ENCODE measurements around the gene GAK. TPM values are rescaled to one million over a fixed set of nuclear protein-coding genes. Genes with fewer than 3 reads are reported as not detected.

The GAK gene
- total RNA-seq, 1 experiment from 2014 or later, result 92.8 TPM

- DNase-seq (ENCODE audit: low read depth), result no peak
These were observed 24.3 kb downstream of the GAK start for GRCh38 chr4:907691-908425.

GRCh38 chr4:907103-907400, 25.1 kb downstream of the GAK start:
- no peak for DNase-seq (ENCODE audit: low read depth)

- DNase-seq (ENCODE audit: low read depth), result no peak
These were observed 25.6 kb downstream of the GAK start for GRCh38 chr4:906339-907102.

GRCh38 chr4:905485-906338, 26.4 kb downstream of the GAK start:
- DNase-seq (ENCODE audit: low read depth), result no peak

GRCh38 chr4:903066-904046, 28.8 kb downstream of the GAK start:
- DNase-seq (ENCODE audit: low read depth), result no peak

- DNase-seq (ENCODE audit: low read depth), result no peak
These were observed 30.8 kb downstream of the GAK start for GRCh38 chr4:901192-901910.

GRCh38 chr4:900721-901120, 31.4 kb downstream of the GAK start:
- no peak for DNase-seq (ENCODE audit: low read depth)

- DNase-seq (ENCODE audit: low read depth), result no peak
These were observed 32.0 kb downstream of the GAK start for GRCh38 chr4:900073-900472.

GRCh38 chr4:899556-899906, 32.6 kb downstream of the GAK start:
- no peak for DNase-seq (ENCODE audit: low read depth)

- DNase-seq (ENCODE audit: low read depth), result no peak
These were observed 33.1 kb downstream of the GAK start for GRCh38 chr4:898869-899555.

GRCh38 chr4:898123-898522, 34.0 kb downstream of the GAK start:
- no peak for DNase-seq (ENCODE audit: low read depth)

- no peak for DNase-seq (ENCODE audit: low read depth)
These were observed 35.5 kb downstream of the GAK start for GRCh38 chr4:896630-897029.

GRCh38 chr4:896216-896615, 35.9 kb downstream of the GAK start:
- DNase-seq (ENCODE audit: low read depth), result no peak

- DNase-seq (ENCODE audit: low read depth), result no peak
These were observed 36.5 kb downstream of the GAK start for GRCh38 chr4:895596-895995.

GRCh38 chr4:893995-894705, 38.0 kb downstream of the GAK start:
- DNase-seq (ENCODE audit: low read depth), result no peak

GRCh38 chr4:893276-893994, 38.7 kb downstream of the GAK start:
- no peak for DNase-seq (ENCODE audit: low read depth)

- DNase-seq (ENCODE audit: low read depth), result no peak
These were observed 39.3 kb downstream of the GAK start for GRCh38 chr4:892780-893179.

- DNase-seq (ENCODE audit: low read depth), result no peak
These were observed 40.4 kb downstream of the GAK start for GRCh38 chr4:891747-892146.
